SIG-M5 treated with dmso at 0.1 percent for 504 hours (cell line): Measurements from ENCODE around the gene MEGF10.

Experiments used
- DNase-seq: peaks from one replicate; lab custom pipeline; 2025; ENCODE audit not compliant: unreplicated experiment; lab: John Stamatoyannopoulos, UW

Gene MEGF10

DNA sequence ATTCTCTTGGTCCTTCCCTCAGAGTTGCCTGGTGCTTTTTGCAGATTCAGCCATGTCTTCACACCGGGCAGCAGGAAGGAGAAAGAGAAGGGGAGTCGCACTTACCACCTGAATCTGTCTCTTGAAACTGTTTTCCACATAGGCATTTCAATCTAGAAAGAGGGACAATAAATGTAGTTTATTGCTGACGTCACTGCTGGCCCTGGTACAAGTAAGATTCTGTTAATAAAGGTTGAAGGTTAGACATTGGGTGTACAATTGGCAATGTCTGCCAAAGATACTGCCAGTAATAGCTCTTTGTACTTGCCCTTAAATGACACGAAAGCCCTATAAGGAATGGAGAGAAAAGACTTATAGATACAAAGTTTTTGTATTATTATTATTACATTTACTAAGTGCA lies 72.8 kb downstream of the MEGF10 start:
- no peak for DNase-seq

DNA sequence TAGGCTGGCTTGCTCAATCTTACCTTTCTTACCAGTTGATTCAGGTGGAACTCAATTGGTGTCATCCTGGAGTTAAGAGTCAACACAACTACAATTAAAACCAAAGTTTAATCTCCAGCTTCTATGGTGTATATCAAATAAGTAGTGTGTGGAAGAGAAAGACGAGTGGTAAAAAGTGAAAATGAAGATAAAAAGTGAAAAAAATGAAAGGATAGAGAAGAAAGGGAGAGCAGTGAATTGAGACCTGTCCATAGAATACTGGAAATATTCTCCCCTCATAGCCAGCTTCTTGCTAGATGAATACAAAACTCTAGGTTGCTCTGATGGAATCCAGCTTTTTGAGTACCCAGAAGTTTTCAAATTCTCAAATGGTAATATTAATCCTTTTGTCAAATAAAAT lies 76.4 kb downstream of the MEGF10 start:
- no peak for DNase-seq

DNA sequence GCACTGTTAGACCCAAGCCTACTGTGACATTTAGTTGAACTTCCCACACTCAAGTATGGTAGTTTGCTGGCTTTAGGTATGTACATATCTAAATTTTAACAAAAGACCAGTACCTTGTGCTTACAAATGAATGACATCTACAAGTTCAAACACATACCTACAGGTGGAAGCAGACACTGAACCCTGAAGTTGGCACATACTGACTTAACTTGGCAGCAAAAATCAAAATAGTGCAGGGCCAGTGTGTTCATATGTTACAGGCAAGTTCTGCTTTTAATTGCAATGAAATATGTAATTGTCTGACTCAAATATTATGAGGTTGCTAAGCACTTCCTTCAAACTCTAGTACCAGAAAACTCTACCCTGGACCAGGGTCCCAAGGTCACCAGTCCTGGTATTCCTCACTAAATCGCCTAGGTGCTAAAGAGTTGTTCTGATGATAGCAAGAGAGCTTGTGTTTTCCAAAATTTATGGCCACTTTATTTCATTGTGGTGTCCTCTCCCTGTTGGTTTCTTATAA lies 77.4 kb downstream of the MEGF10 start:
- DNase-seq = no peak

DNA sequence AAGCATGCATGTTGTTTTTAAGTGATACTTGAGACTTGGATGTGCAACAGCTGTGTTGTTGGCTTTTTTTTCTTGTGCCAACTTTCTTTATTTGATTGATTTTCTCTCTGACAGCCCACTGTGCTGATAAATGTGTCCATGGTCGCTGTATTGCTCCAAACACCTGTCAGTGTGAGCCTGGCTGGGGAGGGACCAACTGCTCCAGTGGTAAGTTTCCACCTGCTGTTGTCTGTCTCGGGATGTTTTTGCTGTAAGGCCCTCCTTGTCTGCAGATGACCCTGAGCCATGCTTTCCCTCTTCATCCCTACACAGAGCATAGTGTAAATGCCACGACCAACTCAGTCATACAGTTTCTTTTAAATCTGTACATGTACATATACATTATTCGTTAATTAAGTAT lies 79.2 kb downstream of the MEGF10 start:
- DNase-seq = no peak

DNA sequence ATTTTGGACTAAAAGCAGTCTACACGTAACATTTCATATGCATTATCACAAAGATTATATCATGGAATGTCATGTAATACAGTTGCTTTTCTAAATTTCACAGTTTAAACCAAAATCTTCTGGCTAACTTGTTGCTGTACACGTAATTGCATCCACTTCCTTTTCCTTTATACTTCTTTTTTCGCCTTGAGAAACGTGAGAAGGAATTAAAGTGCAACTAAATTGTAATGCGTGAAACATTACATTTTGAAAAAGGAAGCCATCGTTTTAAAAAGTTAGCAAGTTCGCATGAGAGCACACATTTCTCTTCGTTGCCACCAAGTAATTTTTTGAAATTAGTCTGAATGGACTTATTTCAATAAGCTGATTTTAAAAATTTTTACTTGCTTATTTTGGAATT lies 80.0 kb downstream of the MEGF10 start:
- no peak for DNase-seq

DNA sequence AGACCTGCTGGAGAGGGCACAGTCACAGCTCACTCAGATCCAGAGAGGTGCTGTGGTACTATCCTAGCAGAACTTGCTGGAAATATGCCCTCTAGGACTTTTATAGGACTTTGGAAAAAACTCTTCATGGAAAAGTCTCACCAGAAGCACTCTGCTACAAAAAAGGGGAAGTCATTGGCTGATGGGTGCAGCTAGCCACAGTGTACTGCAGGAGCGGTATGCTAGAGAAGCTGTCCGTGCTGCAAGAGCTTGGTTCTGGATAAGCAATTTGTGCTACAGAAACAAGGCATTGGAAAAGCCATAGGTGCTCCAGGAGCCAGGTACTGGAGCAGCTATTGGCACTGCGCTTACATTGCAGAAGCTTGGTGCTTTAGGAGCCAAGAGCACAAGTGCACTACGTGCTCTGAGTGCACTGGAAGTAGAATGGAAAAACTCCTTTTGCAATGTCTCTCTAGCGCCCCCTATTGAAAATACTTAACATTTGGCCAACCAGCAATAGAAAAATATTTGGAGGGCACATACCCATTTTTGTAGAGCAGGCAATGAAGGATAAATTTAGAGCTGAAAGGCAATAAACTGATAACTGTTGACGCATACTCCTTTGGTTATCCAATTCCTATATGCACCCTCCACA lies 83.4 kb downstream of the MEGF10 start:
- peak; percentile 46 for DNase-seq

DNA sequence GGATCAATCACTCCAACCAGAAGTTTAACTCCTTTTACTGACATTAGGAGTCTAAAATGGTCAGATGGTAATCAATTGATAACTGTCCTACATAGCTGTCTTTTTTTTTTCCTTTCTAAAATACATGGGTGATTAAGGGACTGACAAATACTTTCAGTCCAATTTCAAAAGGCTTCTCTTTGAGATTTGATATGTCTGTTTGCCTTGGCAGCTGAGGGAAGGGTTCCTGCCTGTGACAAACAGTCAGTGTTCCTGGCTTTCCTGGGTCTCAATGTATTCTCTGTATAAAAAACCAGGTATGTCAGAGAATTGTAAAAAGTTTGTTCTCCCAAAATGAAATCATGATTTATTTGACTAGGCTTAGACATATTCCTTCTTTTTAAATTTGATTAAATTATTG lies 84.5 kb downstream of the MEGF10 start:
- no peak for DNase-seq

DNA sequence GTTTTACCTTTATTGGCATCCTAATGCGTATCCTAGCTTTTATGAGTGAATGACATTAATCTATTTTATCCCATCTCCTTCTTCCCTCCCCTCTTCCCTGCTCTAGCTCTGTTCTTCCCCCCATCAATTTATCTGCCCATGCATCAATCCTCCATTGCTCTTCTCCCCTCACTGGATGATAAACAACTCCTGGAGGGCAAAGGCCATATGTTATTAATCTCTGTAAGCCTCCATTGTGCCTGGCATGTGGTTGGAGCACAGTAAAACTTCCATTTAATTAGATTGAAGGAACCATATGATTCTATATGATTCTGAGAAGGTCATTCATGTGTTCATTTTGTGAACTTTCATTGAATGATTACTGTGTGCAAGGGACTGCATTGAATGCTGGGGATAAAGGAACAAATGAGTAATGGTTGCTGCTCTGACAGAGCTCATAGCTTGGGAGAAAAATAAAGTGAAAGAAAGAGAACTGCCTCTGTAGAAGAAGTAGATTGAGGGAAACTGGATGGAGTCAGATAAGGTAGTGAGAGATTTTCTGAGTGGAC lies 85.0 kb downstream of the MEGF10 start:
- DNase-seq = no peak

DNA sequence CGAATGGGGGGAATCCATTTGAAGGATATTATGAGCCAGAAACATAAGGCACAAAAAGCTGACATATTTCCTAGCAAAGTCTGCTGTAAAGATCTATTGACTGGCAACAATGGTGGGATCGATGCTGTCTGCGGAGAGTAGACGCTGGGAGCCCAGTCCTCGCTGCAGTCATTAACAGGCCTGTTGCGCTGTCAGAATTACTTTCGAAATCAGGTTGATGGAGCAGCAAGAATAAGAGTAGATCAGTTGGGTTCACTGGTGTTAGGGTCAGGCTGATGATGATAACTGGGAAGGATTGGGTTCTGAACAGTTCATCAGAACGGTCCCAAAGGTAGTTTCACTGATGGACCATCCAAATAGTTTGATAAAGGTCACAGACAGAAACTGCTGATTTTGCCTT lies 87.1 kb downstream of the MEGF10 start:
- DNase-seq = no peak

DNA sequence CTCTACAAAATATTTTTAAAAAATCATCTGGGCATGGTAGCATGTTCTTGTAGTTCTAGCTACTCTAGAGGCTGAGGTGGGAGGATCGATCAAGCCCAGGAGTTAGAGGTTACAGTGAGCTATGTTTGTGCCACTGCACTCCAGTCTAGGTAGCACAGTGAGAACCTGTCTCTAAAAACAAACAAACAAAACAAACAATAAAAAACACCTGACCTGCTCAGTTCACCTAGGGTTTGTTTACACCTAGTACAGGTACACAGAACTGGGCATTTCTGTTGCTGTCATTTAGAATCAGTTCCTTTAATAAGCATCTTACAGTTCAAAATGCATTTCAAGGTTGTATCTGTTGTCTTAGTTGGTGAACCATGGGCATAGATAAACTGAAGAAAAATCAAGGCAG lies 95.3 kb downstream of the MEGF10 start:
- DNase-seq = no peak

DNA sequence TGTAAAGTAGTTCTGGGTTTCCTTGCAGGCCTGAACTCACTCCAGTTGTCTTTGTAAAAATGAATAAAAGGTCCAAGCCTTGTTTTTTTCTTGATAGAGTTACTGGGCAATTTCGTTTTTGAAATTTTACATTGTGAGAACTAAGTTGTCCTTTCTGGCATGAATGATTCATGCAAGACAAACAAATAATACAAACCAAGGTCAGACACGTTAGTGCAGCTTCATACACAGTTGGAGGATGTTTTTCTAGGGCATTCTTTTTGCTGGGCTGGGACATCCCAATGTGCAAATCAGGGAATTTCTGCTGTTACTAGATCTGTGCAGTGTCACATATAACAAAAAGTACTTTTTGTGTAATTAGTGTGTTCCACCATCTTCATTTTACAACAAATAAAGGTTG lies 96.0 kb downstream of the MEGF10 start:
- DNase-seq = no peak

DNA sequence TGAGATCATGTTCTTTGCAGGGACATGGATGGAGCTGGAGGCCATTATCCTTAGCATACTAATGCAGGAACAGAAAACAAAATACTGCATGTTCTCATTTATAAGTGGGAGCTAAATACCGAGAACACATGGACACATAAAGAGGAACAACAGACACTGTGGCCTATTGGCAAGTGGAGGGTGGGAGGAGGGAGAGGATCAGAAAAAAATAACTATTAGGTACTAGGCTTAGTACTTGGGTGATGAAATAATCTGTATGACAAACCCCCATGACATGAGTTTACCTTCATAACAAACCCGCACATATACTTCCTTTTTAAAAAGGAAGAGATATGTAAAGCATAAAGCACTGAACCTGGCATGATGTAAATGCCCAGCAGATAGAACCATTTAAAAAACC lies 99.0 kb downstream of the MEGF10 start:
- DNase-seq = no peak

DNA sequence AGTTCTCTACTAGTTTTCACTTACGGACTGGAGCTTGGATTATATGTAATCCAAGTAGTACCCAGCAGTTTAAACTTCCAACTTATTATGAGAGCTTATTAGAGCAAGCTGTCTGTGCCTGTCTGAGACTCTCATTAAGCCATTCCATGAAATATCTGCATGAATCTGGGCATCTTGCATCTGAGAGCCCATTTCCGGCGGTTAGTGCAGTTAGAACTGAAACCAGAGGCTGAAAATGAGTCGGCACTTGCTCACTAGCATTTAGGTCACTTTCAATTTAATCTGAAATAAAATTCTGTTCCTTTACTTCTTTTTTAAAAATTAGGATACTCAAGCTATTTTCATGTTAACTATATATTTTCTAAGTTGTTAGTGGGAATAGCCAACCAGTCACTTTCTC lies 102.2 kb downstream of the MEGF10 start:
- no peak for DNase-seq

DNA sequence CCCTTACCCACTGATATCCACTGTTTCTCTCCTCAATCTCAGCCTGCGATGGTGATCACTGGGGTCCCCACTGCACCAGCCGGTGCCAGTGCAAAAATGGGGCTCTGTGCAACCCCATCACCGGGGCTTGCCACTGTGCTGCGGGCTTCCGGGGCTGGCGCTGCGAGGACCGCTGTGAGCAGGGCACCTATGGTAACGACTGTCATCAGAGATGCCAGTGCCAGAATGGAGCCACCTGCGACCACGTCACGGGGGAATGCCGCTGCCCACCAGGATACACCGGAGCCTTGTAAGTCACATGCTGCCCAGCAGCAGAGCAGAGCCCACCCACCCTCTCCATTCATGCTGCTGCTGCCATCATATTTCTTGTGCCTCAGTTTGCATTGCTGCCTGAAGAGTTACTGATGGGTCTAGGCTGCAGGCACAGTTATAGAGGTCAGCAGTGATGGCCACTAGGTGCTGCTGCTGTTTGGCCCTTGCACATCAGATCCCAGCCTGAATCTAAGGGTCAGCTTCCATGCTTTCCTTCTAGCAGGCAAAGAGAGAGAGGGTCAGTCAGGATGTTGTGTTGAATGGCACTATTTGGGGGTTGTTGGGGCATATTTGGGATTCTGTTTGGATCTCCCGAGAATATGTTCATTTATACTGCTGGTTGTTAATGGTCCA lies 106.0 kb downstream of the MEGF10 start:
- no peak for DNase-seq

DNA sequence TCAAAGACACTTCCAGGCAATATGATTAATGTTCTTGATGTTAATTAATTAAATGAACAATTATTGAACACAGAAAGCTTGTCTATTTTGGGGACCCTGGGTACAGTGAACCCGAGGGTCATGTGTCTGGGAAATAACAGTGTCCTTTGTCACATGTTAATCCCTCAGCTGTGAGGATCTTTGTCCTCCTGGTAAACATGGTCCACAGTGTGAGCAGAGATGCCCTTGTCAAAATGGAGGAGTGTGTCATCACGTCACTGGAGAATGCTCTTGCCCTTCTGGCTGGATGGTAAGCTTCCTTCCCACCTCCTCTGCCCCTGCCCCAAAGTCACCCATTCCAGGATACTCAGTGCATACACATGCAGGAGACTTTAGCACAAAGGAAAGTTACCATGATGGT lies 107.9 kb downstream of the MEGF10 start:
- no peak for DNase-seq

DNA sequence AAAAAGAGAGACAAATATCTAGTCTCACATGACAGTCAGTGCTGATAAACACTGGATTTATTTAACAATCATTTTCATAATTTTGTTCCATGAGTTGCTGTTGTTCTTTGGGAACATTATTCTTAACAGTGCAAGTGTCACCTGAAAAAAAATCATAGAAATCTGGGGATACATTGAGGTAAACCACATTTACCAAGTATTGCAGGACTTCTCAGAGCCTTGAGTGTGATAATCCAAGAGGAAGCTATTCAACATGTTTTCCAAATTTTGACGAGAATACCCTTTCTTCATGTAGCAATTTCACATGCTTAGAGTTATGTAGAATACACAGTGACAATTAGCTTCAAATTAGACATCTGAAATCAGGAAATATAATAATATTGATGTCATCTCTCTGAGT lies 108.5 kb downstream of the MEGF10 start:
- DNase-seq = no peak

DNA sequence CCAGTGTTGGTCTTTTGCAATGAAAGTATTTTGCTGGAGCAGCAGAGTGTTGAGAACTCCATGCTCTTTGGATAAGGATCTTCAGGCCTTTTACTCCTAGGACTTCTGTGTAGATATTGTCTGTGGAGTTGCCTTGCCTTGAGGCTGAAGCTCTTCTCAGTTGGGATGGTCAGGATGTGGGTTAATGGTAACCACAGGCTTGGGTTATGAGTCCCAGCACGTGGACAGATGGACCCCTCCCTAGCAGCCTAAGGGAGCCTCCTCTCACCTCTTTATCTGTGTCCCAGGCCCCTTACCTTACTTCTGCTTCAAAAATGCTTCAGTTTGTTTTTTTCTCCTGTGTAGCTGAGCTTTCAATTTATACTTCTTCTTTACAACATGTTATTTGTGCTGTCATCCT lies 109.9 kb downstream of the MEGF10 start:
- DNase-seq = no peak

DNA sequence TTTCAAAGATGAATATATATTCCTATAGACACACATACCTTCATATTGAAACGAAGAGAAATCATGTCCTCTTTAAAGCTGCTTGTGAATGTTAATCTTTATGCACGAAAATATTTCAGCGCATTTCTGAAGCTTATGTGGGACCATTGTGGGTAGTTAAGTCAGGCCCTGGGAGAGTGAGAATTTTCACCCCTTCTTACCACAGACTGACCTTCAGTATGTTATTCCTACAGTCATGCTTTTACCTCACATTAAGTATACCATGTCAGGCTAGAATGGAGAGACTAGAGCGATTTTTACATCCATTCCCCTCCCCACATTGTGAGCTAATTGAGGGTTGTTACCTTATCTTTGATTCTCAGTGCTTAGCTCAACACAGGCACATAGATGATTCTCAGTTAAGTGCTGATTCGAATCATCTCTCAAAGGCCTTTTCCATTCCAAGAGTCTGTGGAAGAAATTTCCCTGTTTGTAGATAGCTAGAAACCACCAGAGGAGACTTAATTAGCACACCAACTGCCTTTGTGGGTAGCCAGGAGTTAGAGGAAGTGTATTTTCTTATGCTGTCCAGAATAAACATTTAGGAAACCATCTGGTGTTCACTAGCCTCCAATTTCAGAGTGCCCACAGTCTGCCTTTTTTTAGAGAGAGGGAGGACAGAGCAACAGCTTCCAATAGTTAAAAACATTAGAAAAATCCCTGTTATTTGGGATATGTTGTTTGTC lies 110.5 kb downstream of the MEGF10 start:
- DNase-seq = peak; percentile 38

DNA sequence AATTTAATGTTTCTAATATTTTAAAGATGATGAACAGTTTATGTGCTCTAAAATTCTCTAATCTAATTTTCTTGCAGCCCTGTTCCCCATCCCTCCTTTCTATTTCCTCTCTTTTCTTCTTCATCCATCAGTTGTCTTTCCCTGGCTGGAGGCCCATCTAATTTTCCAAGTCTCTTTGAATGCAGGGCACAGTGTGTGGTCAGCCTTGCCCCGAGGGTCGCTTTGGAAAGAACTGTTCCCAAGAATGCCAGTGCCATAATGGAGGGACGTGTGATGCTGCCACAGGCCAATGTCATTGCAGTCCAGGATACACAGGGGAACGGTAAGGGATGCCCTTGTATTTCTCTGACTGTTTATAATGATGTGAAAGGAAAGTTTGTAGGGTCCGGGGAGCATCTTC lies 111.8 kb downstream of the MEGF10 start:
- no peak for DNase-seq

DNA sequence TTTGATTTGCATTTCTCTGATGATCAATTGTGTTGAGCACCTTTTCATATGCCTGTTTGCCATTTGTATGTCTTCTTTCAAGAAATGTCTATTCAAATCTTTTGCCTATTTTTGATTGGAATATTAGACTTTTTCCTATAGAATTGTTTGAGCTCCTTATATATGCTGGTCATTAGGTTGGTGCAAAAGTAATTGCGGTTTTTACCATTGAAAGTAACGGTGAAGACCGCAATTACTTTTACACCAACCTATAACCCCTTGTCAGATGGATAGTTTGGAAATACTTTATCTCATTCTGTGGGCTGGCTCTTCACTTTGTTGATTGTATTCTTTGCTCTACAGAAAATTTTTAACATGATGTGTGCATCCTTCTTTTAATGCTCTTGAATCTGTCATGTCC lies 113.6 kb downstream of the MEGF10 start:
- no peak for DNase-seq

DNA sequence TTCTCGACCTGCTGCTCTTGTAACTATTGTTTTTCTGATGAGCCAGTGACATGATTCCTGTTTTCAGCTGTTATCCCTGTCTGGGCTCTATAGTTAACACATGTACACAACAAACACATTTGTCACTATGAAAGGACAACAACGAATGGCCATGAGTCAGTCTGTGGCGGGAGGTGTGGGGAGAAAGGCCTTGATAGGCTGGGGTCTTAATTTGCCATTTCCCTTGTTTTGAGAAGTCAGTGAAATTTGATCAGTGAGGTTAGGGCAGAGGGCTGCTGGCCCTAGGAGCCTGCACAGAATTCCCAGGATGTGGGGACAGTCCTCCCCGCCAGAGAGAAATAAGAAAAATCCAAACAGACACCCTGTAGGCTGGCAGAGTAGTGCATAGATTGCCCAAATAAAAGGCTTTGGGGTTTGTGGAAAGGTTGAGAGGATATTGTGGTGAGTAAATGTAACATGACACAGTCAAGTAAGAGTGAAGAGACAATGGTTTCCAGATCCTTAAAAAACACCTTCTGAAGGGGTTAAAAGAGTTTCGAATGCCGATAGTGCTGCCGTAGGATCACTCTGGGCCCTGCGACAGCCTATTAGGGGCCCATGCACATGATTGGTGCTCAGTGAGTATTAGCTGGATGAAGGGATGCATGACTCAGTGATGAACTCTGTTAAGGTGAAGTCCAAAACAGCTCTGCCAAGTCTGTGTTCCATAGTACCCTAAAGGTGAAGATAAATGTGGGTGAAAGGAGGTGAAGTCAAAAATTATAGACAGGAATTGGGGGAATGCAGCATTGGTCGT lies 115.9 kb downstream of the MEGF10 start:
- no peak for DNase-seq
